Middle frontal gyrus (tissue), 1 donor: ENCODE results near the gene PIP4K2A.

Experiments used
- DNase-seq: peaks from one replicate; pipeline ENCODE4 v3.0.0-alpha.2; 2015; ENCODE audit warnings: low spot score; ENCODE audit errors: extremely low spot score

Gene PIP4K2A

DNA sequence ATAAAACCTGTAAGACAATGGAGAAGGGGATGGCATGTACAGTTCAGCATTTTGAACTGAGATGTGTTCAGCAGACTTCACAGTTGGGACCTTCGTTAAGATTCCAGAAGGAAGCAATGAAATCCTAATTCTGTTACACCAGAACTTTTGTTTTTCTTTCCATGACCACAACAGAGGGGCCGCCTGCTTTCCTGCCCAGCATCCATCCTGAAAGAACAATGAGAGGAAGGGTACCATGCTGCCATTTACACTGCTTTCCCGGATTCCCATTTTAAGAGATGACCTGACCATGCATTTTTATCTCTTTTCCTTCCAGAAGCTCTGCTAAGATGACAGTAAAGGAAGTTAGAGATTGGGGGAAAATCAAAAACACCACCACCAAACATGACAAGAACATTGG is 92.7 kb downstream of the PIP4K2A start:
- no peak for DNase-seq

DNA sequence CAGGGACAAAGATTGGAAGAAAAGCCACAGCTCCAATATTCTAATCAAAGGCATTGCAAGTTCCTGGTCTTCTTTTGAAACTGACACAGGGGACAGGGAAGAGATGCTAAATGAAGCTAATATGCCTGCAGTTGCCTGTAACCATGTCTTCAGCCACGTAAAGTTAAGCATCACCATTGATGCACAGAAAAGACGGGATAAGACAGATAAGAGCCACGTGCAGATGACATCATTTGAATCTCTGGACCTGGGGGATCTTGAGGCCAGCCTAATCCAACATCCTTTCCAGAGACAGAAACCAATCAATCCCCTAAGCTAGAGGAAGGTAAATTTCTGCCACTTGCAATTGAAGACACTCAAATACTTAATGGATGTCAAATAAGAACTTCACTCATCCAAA is 93.4 kb downstream of the PIP4K2A start:
- no peak for DNase-seq

- no peak for DNase-seq
Observed at GRCh38 chr10:22620140-22620857, 94.1 kb downstream of the PIP4K2A start.

DNA sequence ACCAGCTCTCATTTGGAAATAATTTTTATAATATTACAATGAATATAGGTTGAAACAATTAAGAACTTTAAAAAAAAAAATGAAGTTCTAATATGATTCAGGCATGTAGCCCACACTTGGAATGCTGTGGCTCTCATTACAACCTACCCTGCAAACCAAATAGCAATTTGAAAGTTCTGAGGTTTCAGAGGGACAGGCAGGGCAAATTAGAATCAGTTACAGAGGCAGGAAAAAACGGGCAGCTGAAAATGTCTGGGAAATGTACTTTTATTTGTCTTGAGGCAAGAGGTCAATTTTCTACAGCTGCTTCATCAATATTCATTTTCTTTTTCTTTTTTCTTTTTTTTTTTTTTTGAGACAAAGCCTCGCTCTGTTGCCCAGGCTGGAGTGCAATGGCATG is 95.3 kb downstream of the PIP4K2A start:
- DNase-seq = no peak

DNA sequence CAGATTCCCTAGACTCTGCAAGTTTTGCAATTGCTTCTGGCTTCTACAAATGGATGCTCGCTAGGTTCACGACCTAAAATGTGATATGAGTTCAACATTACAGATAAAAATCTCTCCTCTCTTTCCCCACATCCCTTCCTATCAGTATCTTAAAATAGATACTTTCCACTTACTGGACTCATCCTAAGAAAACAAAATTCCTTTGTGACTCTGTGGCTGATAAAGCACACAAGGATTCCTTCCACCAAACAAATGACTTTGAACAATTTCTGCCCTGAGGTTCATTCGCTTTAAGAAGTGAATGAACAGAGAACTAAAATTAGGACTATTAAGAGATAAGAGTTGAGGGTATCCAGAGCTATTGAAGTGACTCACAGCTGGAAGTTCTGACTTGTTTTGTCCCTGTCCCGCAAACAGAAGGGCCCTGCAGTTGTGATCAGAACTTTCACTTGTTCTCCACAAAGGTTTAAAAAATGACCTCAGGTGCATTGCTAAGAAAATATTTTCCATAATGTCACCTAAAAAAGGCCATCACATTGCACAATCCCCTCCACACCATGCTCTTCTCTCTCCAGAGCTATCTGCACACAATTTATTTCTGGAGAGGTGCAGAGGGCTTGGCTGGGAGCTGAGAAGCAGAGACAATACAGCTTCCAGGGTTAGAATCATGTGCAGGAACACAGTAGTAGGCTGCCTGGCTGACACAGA is 96.1 kb downstream of the PIP4K2A start:
- DNase-seq = no peak

DNA sequence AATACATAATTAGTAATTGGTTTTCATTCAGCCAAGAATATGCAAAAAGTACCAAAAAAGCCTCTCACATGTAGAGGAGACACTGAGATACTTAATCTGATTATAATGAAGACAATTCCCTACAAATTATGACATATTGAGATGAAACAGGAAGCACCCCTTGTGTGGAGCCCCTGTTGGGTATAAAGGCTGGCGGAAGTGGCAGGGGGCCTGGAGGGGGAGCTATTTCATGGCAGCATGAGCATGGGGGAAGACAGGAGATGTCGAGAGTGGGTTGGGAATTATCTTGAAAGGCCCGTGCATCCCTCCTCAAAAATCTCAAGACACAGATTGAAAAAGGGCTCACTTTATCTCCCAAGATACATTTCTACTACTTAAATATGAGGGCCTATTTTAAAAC is 96.9 kb downstream of the PIP4K2A start:
- no peak for DNase-seq

GRCh38 chr10:22617051-22617450 is 97.3 kb downstream of the PIP4K2A start:
- no peak for DNase-seq

DNA sequence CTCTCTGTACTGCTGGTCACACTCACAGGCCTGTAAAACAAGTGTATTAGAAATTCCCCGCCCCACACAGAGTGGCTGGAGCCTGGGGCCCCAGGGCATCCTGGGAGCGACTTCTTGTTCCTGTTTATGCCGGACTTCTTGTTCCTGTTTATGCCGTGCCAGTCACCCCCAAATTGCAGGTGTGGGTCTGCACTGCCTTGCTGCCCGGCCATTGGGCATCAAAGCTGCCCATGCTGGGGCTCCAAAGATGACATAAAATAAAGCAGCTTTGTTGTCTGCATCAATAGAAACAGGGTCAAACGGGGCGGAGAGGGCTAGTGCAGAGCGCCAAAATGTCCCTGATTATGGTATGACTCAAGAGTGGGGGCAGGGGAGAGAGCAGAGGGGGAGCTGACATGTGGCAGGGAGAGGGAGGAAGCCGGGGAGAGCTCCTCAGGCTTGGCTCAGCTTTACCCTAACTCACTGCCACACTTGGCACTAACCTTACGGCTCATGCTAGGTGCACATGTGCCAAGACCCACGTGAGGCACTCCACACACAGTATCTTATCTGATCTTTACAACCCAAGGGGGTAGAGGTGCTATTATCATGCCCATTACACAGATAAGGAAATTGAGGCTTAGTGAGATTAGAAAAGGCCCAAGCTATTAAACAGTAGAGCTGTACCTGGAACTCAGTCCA is 98.4 kb downstream of the PIP4K2A start:
- peak; percentile 69 for DNase-seq

DNA sequence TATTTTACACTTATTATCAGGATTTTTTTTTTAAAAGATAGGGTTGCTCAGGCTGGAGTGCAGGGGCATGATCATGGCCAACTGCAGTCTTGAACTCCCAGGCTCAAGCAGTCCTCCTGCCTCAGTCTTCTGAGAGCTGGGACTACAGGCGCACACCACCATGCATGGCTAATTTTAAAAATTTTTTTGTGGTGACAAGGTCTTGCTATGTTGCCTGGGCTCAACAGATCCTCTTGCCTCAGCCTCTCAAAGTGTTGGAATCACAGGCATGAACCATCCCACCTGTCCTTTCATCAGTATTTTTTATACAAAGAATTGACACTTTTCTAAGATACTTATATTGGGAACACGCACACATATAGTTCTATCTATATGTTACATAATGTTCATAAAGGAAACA is 99.3 kb downstream of the PIP4K2A start:
- no peak for DNase-seq

GRCh38 chr10:22613011-22613410 is 101.4 kb downstream of the PIP4K2A start:
- DNase-seq = no peak

DNA sequence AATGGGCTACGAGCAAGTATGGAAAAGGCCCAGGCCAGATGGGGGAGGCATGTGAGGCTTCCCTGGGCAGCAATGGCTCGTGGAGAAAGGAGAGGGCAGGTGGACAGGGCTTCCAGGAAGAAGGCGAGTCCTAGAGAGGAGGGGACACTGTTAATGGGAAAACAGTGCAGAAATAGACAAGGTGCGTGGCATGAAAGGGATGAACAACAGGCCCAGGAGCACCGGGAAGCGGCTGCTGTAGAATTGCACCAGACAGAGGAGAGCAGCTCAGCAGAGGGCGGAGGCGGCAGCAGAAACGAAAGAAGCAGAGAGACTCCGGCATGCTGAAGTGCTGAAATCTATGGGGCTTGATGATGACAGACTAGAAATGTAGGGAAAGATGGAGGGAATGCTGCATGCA is 102.1 kb downstream of the PIP4K2A start:
- DNase-seq = no peak

GRCh38 chr10:22611425-22612115 is 102.8 kb downstream of the PIP4K2A start:
- DNase-seq = no peak

DNA sequence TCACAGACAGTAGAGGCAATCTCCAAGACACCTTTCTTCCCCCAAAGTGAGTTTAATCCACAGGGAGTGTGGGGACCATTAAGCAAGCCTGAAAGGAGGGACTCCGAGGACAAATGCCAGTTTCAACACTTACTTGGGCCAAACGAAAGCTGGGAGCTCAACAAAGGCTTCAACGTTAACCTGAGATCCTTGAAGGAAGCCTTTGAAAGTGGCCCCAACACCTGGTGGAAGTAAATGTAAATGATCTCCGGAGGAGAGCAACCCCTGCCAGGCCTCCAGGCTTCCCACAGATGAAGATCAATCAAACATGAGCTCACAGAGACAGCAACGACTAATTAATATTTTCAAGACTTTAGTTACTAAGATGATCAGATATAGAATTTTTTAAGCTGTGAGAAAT is 103.8 kb downstream of the PIP4K2A start:
- DNase-seq = no peak

DNA sequence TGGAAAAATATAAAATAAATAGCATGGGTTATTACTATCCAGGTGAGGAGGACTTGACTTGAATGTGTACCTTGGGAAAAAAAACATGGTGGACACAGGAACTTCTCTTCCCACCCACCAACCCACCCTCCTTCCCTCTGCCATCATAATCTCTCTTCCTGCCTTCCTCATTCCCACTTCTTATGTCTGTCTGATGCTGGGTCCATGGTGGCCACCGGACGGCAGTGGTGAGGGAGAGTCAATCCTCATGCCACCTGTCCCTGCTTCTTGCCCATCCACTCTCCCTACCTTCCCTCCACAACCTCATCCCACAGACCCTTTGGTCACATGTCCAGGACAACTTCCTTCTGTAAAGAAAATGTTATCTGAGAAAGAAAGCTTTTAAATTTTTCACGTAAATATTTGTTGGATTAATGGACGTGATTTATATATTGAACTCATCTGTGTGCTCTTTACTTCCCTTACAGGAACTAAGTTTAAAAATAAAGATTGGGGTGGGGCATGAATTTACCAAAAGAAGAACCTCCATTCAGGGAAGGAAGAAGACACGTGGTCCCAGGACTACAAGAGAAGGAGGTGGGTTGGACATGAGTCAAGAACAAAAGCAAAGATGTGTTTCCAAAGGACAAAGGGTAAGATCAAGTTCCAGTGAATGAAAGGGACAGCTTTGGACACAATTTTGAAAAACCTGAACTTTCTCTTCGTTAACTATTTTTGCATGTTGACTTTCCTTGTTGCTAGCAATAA is 104.5 kb downstream of the PIP4K2A start:
- no peak for DNase-seq

DNA sequence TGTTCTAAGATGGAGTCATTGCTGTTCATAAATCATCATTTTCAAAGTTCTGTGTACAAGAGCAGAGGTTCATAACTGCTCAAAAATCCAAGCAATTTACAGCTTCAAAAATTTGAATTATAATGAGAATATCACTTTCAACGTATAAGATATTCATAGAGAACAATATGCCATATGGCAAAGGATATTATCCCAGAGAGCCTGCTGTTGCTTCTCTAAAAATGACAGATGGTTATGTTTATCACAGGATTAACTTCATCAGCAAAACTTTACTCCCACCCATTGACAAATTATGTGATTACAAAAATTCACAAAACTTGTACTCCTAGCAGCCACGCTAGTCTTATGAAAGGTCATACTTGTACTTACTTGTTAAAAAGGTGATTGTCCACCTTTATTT is 105.1 kb downstream of the PIP4K2A start:
- DNase-seq = no peak

DNA sequence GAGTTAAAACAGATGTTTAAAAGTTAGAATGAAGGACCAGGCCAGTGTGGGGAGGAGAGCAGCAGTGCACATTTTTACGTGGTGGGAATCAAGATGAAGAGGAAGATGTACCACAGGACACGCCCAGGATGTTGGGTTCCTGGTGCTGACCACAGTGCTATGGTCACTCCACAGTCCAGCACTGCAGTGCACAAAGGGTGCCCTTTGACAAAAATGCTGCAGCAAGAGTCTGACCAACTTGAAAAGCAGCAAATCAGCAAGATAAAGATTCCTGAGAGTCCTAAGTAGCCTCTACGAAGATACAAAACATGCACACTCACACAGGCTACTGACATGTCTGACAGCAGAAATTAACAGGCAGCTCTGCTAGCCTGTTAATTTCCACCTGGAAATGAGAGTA is 107.1 kb downstream of the PIP4K2A start:
- DNase-seq = no peak

GRCh38 chr10:22606164-22606614 is 108.2 kb downstream of the PIP4K2A start:
- no peak for DNase-seq

- no peak for DNase-seq
Observed at GRCh38 chr10:22605168-22605567, 109.2 kb downstream of the PIP4K2A start.

GRCh38 chr10:22604344-22605126 is 109.8 kb downstream of the PIP4K2A start:
- no peak for DNase-seq

DNA sequence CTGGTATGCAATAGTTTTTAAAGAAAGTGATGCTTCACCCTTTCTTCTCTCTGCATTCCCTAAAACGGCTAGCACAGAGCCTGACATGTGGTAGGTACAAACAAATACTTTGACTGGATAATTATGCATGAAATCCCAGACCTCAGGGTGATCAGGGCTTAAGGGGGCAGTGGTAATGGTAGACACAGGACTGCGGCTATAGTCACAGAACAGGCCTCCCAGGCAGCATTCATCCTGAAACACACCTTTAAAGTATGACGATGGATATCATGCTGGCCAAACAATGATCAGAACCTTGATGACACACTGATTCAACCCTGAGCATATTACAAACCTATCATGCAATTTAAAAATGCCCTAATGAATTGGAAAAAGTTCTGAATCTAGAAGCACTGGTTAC is 110.8 kb downstream of the PIP4K2A start:
- no peak for DNase-seq
